Hematopoietic multipotent progenitor cell treated with erythropoietin and hydrocortisone succinate and interleukin-3 and kit ligand, for 4 days (in vitro differentiated cells): ENCODE measurements around the gene RAF1.
"Not testable (repeated sequence)": the region's sequence is repeated elsewhere in the genome, so short reads cannot be mapped to it uniquely, and the experiment has no call there.

ENCODE experiments used
- DNase-seq: peaks from one replicate; pipeline ENCODE4 v3.0.0-alpha.2; 2015

The RAF1 gene

DNA sequence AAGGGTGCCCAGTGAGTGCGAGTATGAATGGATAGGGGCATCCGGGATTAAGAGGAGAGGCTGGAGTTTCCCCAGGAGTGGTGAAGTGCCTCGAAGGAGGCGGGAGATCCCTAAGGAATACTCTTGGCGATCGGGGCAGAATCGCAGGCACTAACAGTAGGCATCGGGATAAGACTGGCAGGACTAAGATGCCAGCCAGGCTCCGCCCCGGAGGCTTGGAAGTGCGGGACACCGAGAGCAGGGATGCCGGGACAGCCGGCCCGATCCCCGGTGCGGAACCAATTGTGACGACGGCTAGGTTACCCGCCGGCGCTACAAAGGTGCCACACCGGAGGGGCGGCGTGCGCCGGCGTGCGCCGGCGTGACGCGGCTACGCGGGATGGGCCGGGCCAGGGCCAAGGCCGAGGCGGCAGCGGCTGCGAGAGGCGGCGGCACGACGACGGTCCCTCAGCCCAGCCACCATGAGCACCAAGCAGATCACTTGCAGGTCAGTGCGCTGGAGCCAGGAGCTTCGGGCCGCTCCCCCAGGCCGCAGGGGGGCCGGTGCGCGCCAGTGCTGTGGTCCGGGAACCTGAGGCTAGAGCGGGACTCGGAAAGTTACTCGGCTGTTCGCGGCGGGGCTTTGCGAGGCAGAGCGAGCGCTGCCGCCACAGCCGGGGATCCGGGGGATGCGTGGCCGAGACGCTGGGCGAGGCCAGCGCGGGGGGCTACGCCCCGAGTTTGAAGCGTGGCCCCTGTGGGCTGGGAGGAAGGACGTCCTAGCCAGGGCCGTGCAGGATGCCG is 107.0 kb downstream of the RAF1 start, which contains the start of gene MKRN2:
MKRN2 (plus strand) TSS at position 398 of the 783 bp plus-strand sequence; CDS start at position 462, 64 bp downstream.
- DNase-seq, result peak; percentile 94

DNA sequence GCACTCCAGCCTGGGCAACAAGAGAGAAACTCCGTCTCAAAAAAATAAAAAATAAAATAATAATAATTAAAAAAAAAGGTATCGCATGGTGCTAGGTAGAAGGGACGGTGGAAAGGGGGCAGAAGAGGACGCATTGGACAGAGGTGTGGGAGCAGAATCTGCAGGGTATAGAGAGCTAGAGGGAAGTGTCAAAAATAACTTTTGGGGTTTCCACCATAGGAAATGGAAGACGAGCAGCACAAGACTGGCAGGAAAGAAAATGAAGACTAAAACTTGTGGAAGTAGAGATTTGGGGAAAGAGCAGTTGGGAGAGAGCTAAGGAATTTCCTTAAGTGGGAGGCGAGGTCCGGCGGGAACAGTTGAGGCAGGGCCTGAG is 107.6 kb downstream of the RAF1 start:
- no peak for DNase-seq

DNA sequence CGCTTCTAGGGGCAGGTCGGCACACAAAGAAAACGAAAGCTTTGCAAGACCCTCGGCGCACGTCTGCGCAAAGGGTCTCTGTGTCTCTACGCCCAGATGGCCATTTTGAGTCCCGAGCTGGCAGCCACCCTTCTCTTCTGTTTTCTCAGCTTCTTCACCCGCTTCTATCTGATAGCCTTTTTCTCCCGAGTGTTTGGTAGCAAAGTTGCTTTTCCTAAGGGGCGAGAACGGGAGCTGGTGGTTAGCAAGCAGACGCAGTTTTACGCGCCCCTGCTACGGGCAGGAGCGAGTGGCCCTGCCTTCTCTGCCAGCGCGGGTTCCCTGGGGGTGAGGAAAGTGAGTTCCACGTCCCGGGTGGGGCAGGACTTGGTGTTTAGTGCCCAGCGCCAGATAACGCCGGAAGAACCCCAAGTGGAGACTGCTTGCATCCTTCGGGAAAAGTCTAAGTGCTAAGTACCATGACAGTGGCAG is 110.0 kb downstream of the RAF1 start:
- DNase-seq, result peak; percentile 63

- no peak for DNase-seq
These were observed 113.8 kb downstream of the RAF1 start for GRCh38 chr3:12549971-12550760.

DNA sequence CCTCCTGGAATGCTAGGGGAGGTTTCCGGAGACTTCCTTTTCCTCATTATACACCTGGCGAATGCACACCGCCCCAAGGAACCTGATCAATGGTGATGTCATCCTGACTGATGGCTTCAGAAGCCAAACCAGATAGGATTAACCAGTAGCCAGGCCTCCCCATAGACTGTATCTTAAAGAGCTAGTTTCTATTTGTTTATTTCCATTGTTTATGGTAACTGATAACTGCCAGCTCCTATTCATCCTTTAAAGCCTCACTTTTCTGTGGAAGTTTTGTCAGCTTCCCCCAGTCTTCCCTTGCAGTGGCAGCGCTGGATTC is 118.5 kb downstream of the RAF1 start, which contains the start of gene MKRN2OS:
MKRN2OS (minus strand) TSS at position 27 of the 319 bp plus-strand sequence. CDS start 35 bp downstream, outside the sequence.
- no peak for DNase-seq

- no peak for DNase-seq
These were observed 119.1 kb downstream of the RAF1 start for GRCh38 chr3:12544652-12545472.

DNA sequence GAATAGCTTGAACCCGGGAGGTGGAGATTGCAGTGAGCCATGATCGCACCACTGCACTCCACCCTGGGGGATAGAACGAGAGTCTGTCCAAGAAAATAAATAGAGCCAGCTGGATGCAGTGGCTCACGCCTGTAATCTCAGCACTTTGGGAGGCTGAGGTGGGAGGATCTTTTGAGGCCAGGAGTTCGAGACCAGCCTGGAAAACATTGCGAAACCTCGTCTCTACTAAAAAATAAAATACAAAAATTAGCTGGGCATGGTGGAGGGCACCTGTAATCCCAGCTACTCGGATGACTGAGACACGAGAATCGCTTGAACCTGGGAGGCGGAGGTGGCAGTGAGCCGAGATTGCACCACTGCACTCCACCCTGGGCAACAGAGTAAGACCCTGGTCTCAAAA is 120.4 kb downstream of the RAF1 start:
- DNase-seq, result not testable (repeated sequence)

- no peak for DNase-seq
These were observed 122.3 kb downstream of the RAF1 start for GRCh38 chr3:12541625-12542024.

- DNase-seq, result no peak
These were observed 127.5 kb downstream of the RAF1 start for GRCh38 chr3:12536423-12536822.
